Type B pancreatic cell (in vitro differentiated cells): ENCODE data around the gene DCDC2B. TPM values are rescaled to one million over a fixed set of nuclear protein-coding genes. Genes with fewer than 3 reads are reported as not detected.

Experiments
- DNase-seq: peaks from one replicate; pipeline ENCODE4 v3.0.0; 2021; ENCODE audit warnings: mixed read lengths; ENCODE audit not compliant: unreplicated experiment; ENCODE audit errors: extremely low spot score
- H3K27ac Mint-ChIP-seq: 2 replicates; pipeline ENCODE4 v1.8.0; 2021; ENCODE audit warnings: mild to moderate bottlenecking, mixed read lengths
- H3K27me3 Mint-ChIP-seq: 2 replicates; pipeline ENCODE4 v1.8.0; 2021; ENCODE audit warnings: mixed read lengths
- H3K36me3 Mint-ChIP-seq: 2 replicates; pipeline ENCODE4 v1.8.0; 2021; ENCODE audit warnings: mixed read lengths
- H3K4me1 Mint-ChIP-seq: one replicate; pipeline ENCODE4 v1.8.0; 2021; ENCODE audit warnings: mixed read lengths; ENCODE audit not compliant: unreplicated experiment
- H3K4me3 Mint-ChIP-seq: 2 replicates; pipeline ENCODE4 v1.8.0; 2021; ENCODE audit warnings: mild to moderate bottlenecking, mixed read lengths
- H3K9me3 Mint-ChIP-seq: 2 replicates; pipeline ENCODE4 v1.8.0; 2021; ENCODE audit warnings: mixed read lengths
- CTCF ChIP-seq: fragments of 200-600 bp; sonication (generic); conservative IDR thresholded peaks from 2 replicates; pipeline ENCODE4 v1.5.0; 2021; ENCODE audit warnings: antibody characterized with exemption, mild to moderate bottlenecking
- total RNA-seq: library from RNA; stranded (reverse); gene quantifications from 2 replicates; pipeline ENCODE4 v1.2.1, GENCODE V29; 2021; ENCODE audit warnings: low replicate concordance

The DCDC2B gene
- total RNA-seq, 1 donor from 2014 or later, result not detected

- no peak for DNase-seq
- H3K4me1 Mint-ChIP-seq, result peaks cover 20% of the 10 kb centered on the region
- TF ChIP-seq CTCF, result no peak
- H3K9me3 Mint-ChIP-seq, result no peaks in the 10 kb centered on the region
- H3K36me3 Mint-ChIP-seq, result no peaks in the 10 kb centered on the region
- H3K27me3 Mint-ChIP-seq, result peaks cover 5% of the 10 kb centered on the region
- H3K27ac Mint-ChIP-seq, result no peak overlapping the region
- H3K4me3 Mint-ChIP-seq, result no peak overlapping the region
Observed at GRCh38 chr1:32247452-32247851, 38.6 kb downstream of the DCDC2B start.

- H3K27me3 Mint-ChIP-seq, result peaks cover 5% of the 10 kb centered on the region
- peak; percentile 86 for DNase-seq
- H3K4me3 Mint-ChIP-seq, result peak overlapping the region; percentile 65
- peaks cover 16% of the 10 kb centered on the region for H3K4me1 Mint-ChIP-seq
- no peaks in the 10 kb centered on the region for H3K36me3 Mint-ChIP-seq
- no peaks in the 10 kb centered on the region for H3K9me3 Mint-ChIP-seq
- peak; percentile 92 for TF ChIP-seq CTCF
- H3K27ac Mint-ChIP-seq, result no peak overlapping the region
Observed at GRCh38 chr1:32247983-32248889, 39.3 kb downstream of the DCDC2B start.

DNA sequence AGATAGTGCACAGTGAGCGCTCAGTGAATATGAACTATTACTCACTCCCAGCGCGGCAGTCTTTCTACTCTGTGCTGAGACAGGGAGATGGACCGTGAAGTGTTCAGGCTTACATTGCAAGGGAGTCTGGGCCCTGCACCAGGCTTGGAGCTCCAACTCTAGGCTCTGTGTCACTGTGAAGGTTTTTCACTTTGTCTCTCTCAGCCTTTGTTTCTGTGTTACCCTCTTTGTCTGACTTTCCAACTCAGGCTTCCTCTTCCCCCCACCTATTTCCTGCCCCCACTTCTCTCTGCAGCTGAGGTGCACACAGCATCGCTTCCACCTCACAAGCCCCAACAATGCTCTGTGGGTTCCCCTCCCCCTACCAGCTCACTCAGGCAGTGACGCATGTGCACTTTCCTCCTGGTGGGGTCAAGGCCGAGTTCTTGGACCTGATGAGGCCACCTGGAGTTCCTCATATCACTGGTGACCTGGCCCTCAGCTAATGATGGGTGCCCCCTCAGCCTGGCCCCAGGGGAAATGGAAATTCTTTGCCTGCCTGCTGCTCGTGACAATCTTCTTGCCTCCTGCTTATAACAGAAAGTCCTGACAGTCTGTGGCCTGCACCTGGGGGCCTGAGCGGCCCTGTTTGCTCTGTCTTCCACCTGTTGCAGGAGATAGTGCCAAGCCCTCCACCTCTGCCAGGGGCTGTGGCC, 41.1 kb downstream of the DCDC2B start:
- TF ChIP-seq CTCF, result no peak
- H3K27me3 Mint-ChIP-seq, result peaks cover 5% of the 10 kb centered on the region
- H3K27ac Mint-ChIP-seq, result peak overlapping the region; percentile 20
- H3K9me3 Mint-ChIP-seq, result no peaks in the 10 kb centered on the region
- H3K36me3 Mint-ChIP-seq, result no peaks in the 10 kb centered on the region
- no peak for DNase-seq
- peaks cover 16% of the 10 kb centered on the region for H3K4me1 Mint-ChIP-seq
- H3K4me3 Mint-ChIP-seq, result no peak overlapping the region

GRCh38 chr1:32250893-32251716, 42.2 kb downstream of the DCDC2B start, which contains the start of gene LCK:
LCK (plus strand) TSS chr1:32251265; CDS start chr1:32274330, 23,065 bp downstream.
- no peak within 1 kb of the TSS for H3K4me3 Mint-ChIP-seq
- H3K36me3 Mint-ChIP-seq, result no peaks in the 10 kb centered on the region
- H3K4me1 Mint-ChIP-seq, result peaks cover 16% of the 10 kb centered on the region
- H3K27ac Mint-ChIP-seq, result peak within 1 kb of the TSS; percentile 20
- H3K9me3 Mint-ChIP-seq, result no peaks in the 10 kb centered on the region
- DNase-seq, result no peak
- TF ChIP-seq CTCF, result no peak
- peaks cover 5% of the 10 kb centered on the region for H3K27me3 Mint-ChIP-seq
